SJSA1 (cell line): Measurements from ENCODE around the gene TMEM255B. TPM values are rescaled to one million over a fixed set of nuclear protein-coding genes. Genes with fewer than 3 reads are reported as not detected.
"Not testable (repeated sequence)": the region's sequence is repeated elsewhere in the genome, so short reads cannot be mapped to it uniquely, and the experiment has no call there.

ENCODE experiments used
- DNase-seq, 2 experiments: peaks; one replicate each; pipeline ENCODE4 v3.0.0-alpha.2; 2015 to 2020; ENCODE audit warnings: low spot score in 2 of 2, low read depth in 1 of 2
- H3K27ac ChIP-seq: fragments of 250-450 bp; sonication (Bioruptor Pico); 2 replicates; pipeline ENCODE4 v1.5.1; 2020; ENCODE audit warnings: mild to moderate bottlenecking, moderate library complexity
- H3K27me3 ChIP-seq: fragments of 250-450 bp; sonication (Bioruptor Pico); replicated peaks from 2 replicates; pipeline ENCODE4 v1.5.1; 2020; ENCODE audit warnings: mild to moderate bottlenecking, moderate library complexity
- H3K36me3 ChIP-seq: fragments of 250-450 bp; sonication (Bioruptor Pico); 2 replicates; pipeline ENCODE4 v1.5.1; 2020; ENCODE audit warnings: mild to moderate bottlenecking
- H3K4me1 ChIP-seq: fragments of 250-450 bp; sonication (Bioruptor Pico); replicated peaks from 2 replicates; pipeline ENCODE4 v1.6.1; 2021; ENCODE audit warnings: mild to moderate bottlenecking
- H3K4me3 ChIP-seq: fragments of 250-450 bp; sonication (Bioruptor Pico); 2 replicates; pipeline ENCODE4 v1.5.1; 2020; ENCODE audit warnings: mild to moderate bottlenecking
- H3K9me3 ChIP-seq: fragments of 250-450 bp; sonication (Bioruptor Pico); replicated peaks from 2 replicates; pipeline ENCODE4 v1.5.1; 2020; ENCODE audit warnings: mild to moderate bottlenecking
- total RNA-seq: library from RNA; depleted of rRNA; stranded (reverse); fragments of >200 nt; shearing (Covaris generic); gene quantifications from 2 replicates; pipeline ENCODE4 v1.2.3, GENCODE V29; 2014

Gene TMEM255B
- total RNA-seq, 1 experiment from 2014 or later, result 1.8 TPM

DNA sequence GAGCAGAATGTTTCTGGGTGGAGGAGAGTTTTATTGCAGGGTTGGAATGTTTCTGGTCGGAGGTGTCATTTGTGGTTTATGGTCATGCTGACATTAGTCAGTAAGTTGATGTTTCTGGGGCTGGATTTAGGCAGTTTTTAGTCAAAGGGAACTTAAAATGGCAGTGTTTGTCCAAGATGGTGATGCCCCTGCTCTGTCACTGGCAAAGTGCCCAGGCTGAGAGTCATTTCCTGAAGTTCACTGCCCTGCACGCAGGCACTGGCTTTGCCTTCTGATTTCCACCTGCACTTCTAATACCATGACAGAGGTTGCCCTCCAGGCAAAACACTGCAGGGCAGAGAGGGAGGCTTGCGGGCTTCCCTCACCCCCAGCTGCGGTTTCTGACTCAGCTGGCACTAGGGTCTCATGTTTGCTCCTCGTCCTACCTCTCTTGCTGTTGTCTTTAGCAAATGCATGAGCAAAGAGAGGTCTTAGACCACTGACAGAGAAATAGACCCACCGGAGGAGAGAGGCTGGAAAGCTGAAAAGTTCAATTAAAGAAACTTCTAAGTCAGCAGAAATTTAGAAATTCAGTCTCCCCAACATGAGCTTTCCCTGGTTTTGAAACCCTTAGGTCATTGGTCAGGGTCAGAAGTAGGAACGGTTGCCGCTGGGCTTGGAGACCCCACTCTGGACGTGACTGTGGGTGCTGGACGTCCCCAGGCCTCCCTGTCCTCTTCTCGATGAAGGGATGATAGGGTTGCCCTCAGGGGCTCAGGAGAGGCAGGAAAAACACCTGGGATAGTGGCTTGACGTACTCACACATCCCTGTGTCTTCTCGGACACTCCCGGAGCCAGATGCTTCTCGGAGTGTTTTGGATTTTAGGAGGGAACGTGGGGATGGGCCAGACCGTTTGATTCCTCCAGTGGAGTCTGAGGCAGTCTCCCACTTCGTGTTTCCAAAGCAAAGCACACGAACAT, 26.3 kb downstream of the TMEM255B start:
- H3K9me3 ChIP-seq, result no peaks in the 10 kb centered on the region; the same call in 1 of the 2 replicates
- peaks cover 19% of the 10 kb centered on the region for H3K4me1 ChIP-seq
- peaks cover 18% of the 10 kb centered on the region for H3K27me3 ChIP-seq
- no peak overlapping the region for H3K27ac ChIP-seq
- peak; percentile 69 to 90 for DNase-seq
- H3K36me3 ChIP-seq, result no peaks in the 10 kb centered on the region
- no peak overlapping the region for H3K4me3 ChIP-seq

DNA sequence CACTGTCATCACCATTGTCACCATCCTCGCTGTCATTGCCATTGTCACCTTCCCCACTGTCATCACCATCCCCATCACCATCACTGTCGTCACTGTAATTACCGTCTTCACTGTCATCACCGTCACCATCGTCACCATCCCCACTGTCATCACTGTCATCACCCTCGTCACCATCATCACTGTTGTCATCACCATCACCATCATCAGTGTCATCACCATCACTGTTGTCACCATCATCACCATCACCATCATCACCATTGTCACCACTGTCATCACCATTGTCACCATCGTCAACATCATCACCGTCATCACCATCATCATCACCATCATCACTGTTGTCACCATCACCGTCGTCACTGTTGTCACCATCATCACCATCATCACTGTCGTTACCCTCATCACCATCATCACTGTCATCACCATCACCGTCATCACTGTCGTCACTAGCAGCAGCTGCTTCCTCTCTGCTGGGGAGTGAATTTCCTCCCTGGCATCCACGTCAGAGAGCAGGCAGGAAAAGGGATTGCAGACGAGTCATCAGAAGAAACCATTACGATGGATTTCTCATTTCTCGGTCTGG, 27.3 kb downstream of the TMEM255B start:
- no peak overlapping the region for H3K27ac ChIP-seq
- peaks cover 3% of the 10 kb centered on the region; the same call in 1 of the 2 replicates for H3K9me3 ChIP-seq
- peaks cover 19% of the 10 kb centered on the region for H3K4me1 ChIP-seq
- DNase-seq, result peak in 1 of 2 experiments; percentile 51
- H3K27me3 ChIP-seq, result peaks cover 9% of the 10 kb centered on the region
- no peak overlapping the region for H3K4me3 ChIP-seq
- H3K36me3 ChIP-seq, result no peaks in the 10 kb centered on the region

GRCh38 chr13:113787694-113788093, 28.7 kb downstream of the TMEM255B start:
- H3K27me3 ChIP-seq, result peaks cover 14% of the 10 kb centered on the region
- DNase-seq, result peak in 1 of 2 experiments; percentile 58
- H3K4me1 ChIP-seq, result peaks cover 19% of the 10 kb centered on the region
- H3K27ac ChIP-seq, result no peak overlapping the region
- no peak overlapping the region for H3K4me3 ChIP-seq
- H3K9me3 ChIP-seq, result peaks cover 5% of the 10 kb centered on the region; the same call in 1 of the 2 replicates
- H3K36me3 ChIP-seq, result no peaks in the 10 kb centered on the region

- peaks cover 22% of the 10 kb centered on the region for H3K27me3 ChIP-seq
- H3K4me1 ChIP-seq, result peaks cover 19% of the 10 kb centered on the region
- DNase-seq, result peak in 1 of 2 experiments; percentile 58
Observed at GRCh38 chr13:113788413-113789135, 29.5 kb downstream of the TMEM255B start.

GRCh38 chr13:113789167-113789566, 30.1 kb downstream of the TMEM255B start:
- peak in 1 of 2 experiments; percentile 40 for DNase-seq
- no peaks in the 10 kb centered on the region for H3K36me3 ChIP-seq

More at GRCh38 chr13:113788413-113789135, 29.5 kb downstream of the TMEM255B start:
- H3K27ac ChIP-seq, result no peak overlapping the region
- no peak overlapping the region for H3K4me3 ChIP-seq
- no peaks in the 10 kb centered on the region for H3K36me3 ChIP-seq
- H3K9me3 ChIP-seq, result peaks cover 5% of the 10 kb centered on the region; the same call in 1 of the 2 replicates

GRCh38 chr13:113789931-113790330, 30.9 kb downstream of the TMEM255B start:
- Histone ChIP-seq H3K4me1 (peaks cover 12% of the 10 kb centered on the region), H3K27me3 (peaks cover 22% of the 10 kb centered on the region)
- not testable (repeated sequence) for H3K36me3 ChIP-seq, H3K9me3 ChIP-seq, H3K4me3 ChIP-seq, H3K27ac ChIP-seq
- DNase-seq, result peak in 1 of 2 experiments; percentile 42

More at GRCh38 chr13:113789167-113789566, 30.1 kb downstream of the TMEM255B start:
- H3K4me1 ChIP-seq, result peaks cover 19% of the 10 kb centered on the region
- H3K4me3 ChIP-seq, result no peak overlapping the region
- peaks cover 22% of the 10 kb centered on the region for H3K27me3 ChIP-seq
- peaks cover 5% of the 10 kb centered on the region; the same call in 1 of the 2 replicates for H3K9me3 ChIP-seq
- no peak overlapping the region for H3K27ac ChIP-seq

DNA sequence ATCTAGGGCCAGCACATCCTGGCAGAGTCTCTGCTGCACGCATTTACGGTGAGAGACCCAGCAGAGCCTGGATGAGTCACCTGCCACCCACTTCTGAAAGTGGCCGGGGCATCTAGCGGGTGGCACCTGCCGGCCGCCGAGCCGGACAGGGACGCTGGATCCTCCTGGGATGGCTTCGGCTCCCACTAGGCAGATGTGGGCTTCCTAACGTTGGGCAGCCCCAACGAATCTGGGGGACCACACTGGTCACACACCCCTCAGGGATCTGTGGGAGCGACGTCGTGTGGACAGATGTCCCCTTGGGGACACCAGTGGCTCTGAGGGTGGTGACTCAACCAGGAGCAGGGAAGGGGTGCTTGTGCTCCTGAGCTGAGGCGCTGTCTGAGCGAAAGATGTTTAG, 32.2 kb downstream of the TMEM255B start:
- no peak overlapping the region for H3K27ac ChIP-seq
- H3K4me1 ChIP-seq, result 0 out of 2 replicates have a peak, but pooled peaks cover 3% of the 10 kb centered on the region
- H3K4me3 ChIP-seq, result no peak overlapping the region
- peaks cover 5% of the 10 kb centered on the region; the same call in 1 of the 2 replicates for H3K9me3 ChIP-seq
- H3K27me3 ChIP-seq, result peaks cover 25% of the 10 kb centered on the region
- H3K36me3 ChIP-seq, result no peaks in the 10 kb centered on the region
- DNase-seq, result peak in 1 of 2 experiments; percentile 55

DNA sequence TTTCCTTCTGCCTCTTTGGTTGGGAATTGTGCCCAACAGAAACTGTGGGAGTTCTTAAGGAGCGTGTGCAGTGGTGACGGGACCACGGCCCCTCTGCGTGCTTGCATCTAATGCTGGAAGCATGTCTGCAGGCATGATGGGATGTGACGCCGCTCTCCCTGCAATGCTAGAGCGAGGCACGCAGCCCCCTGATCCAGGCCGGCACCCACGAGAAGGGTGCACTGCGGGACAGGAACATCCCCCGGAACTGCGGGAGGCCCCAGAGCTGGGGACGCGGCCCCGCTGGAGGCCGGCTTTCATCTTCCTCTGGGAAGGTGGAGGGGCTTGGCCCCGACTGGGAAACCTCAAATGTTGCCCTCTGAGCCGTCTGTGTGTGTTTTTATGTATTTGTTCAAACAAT, 32.7 kb downstream of the TMEM255B start:
- Histone ChIP-seq H3K4me3 (no peak overlapping the region), H3K4me1 (no peaks in the 10 kb centered on the region), H3K27me3 (peaks cover 25% of the 10 kb centered on the region), H3K36me3 (no peaks in the 10 kb centered on the region), H3K9me3 (peaks cover 5% of the 10 kb centered on the region; the same call in 1 of the 2 replicates), H3K27ac (no peak overlapping the region)
- DNase-seq, result peak in 1 of 2 experiments; percentile 58

DNA sequence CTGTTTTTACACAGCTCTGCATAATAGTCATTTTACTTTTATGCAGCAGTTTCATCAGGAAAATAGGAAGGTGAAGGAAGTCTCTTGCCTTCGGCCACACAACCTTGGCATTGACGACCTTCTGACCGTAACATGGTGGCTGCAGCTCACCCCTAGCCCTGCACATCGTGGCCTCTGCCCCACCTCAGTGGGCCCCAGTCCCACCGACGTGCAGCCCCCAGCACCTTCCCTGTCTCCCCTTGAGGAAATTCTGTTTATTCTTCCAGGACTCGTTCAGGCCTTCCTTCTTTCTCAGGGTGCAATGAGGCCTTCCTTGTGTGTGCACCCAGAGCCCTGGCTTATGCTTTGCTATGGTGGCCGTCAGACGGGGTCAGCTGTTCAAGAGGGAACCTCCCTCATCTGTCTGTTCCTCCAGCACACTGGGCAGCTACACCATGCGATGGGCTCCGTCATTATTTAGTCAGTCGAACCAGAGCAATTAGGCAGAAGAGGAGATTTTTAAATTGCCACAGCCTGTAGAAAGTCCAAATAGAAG, 33.3 kb downstream of the TMEM255B start:
- H3K9me3 ChIP-seq, result peaks cover 5% of the 10 kb centered on the region; the same call in 1 of the 2 replicates
- peaks cover 25% of the 10 kb centered on the region for H3K27me3 ChIP-seq
- H3K36me3 ChIP-seq, result no peaks in the 10 kb centered on the region
- peak in 1 of 2 experiments; percentile 49 for DNase-seq
- H3K4me3 ChIP-seq, result no peak overlapping the region
- H3K27ac ChIP-seq, result no peak overlapping the region
- H3K4me1 ChIP-seq, result no peaks in the 10 kb centered on the region

- DNase-seq, result peak in 1 of 2 experiments; percentile 59
- no peak overlapping the region for H3K27ac ChIP-seq
- no peaks in the 10 kb centered on the region for H3K36me3 ChIP-seq
- no peaks in the 10 kb centered on the region for H3K4me1 ChIP-seq
- peaks cover 25% of the 10 kb centered on the region for H3K27me3 ChIP-seq
- H3K9me3 ChIP-seq, result peaks cover 5% of the 10 kb centered on the region
- H3K4me3 ChIP-seq, result no peak overlapping the region
Observed at GRCh38 chr13:113792886-113793717, 34.1 kb downstream of the TMEM255B start.

DNA sequence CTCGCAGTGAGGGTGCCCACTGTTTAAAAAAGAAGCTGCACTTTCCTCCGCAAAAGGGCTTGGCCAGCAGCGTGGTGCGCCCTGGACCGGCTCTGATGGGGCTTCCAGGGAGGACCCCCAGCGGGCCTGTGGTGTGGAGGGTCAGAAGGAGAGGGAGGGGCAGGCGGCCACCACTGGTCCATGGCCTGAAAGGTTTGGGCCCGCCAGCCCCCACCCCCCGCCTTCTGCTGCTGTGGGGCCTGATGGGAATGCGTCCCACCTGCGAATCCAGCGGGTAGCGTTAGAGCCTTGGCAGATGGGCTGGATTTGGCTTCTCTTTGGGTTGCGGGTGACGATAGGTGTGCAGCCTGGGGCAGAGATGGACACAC, 34.7 kb downstream of the TMEM255B start:
- H3K27me3 ChIP-seq, result peaks cover 25% of the 10 kb centered on the region

GRCh38 chr13:113794086-113794485, 35.1 kb downstream of the TMEM255B start:
- peaks cover 5% of the 10 kb centered on the region for H3K9me3 ChIP-seq

More for the DNA sequence above, 34.7 kb downstream of the TMEM255B start:
- Histone ChIP-seq H3K4me3 (no peak overlapping the region), H3K9me3 (peaks cover 5% of the 10 kb centered on the region), H3K27ac (no peak overlapping the region), H3K4me1 (no peaks in the 10 kb centered on the region), H3K36me3 (no peaks in the 10 kb centered on the region)
- peak in 1 of 2 experiments; percentile 63 for DNase-seq

More at GRCh38 chr13:113794086-113794485, 35.1 kb downstream of the TMEM255B start:
- peak in 1 of 2 experiments; percentile 58 for DNase-seq
- Histone ChIP-seq H3K4me1 (no peaks in the 10 kb centered on the region), H3K27ac (no peak overlapping the region), H3K4me3 (no peak overlapping the region), H3K36me3 (no peaks in the 10 kb centered on the region), H3K27me3 (peaks cover 25% of the 10 kb centered on the region)
